ENCODE measurements around the gene TTLL7.

GRCh38 chr1:83849191-83850061 is 149.5 kb downstream of the TTLL7 start:
- TF ChIP-seq CTCF (conservative IDR thresholded peaks at IDR 0.05; ENCODE audit: low read depth in 2 of 2) (peak in 1 of 2 experiments; percentile 14; a peak in 2 of 4 replicates), CREB1 (CRISPR knock-in tag; IDR thresholded peaks at IDR 0.05; ENCODE audit: low read depth) (no peak)

All from GM23338 (cell line).